ENCODE data around the gene PARP1.
A peak's percentile ranks its signal among the peaks of the same experiment; 100 is the strongest.
"Not testable (repeated sequence)": the region's sequence is repeated elsewhere in the genome, so short reads cannot be mapped to it uniquely, and the experiment has no call there.

Gene PARP1

GRCh38 chr1:226429858-226430715 lies 22.2 kb upstream of the PARP1 start:
- no peak for DNase-seq

DNA sequence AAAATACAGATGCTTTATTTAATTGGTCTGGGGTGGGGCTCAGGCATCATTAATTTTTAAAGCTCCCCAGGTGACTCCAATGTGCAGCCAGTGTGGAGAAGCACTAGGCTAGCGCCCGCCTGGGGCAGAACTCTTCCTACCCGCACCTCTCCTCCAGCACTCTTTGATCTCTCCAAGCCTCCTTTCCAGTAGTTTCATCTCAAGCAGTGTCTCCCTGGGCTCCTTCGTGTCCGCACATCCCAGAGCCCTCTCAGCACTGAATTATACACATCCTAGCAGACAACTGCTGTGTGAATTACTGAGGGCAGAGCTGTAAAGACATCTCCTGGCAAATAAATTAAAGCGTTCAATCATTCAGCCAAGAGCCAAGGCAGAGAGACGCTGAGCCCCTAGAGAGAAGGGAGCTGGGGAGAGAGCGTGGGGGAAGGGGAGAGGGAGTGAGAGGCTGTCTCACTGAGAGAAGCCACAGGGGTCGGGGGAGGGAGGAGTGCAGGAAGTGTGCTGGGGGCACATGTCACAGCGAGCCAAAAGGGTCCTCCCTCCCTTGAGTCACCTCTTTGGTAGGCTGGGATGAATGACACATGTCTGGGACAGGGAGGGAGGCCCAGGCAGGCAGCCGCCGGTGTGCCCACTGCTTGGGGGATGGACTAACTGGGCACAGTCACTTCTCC lies 21.0 kb upstream of the PARP1 start:
- DNase-seq: no peak

DNA sequence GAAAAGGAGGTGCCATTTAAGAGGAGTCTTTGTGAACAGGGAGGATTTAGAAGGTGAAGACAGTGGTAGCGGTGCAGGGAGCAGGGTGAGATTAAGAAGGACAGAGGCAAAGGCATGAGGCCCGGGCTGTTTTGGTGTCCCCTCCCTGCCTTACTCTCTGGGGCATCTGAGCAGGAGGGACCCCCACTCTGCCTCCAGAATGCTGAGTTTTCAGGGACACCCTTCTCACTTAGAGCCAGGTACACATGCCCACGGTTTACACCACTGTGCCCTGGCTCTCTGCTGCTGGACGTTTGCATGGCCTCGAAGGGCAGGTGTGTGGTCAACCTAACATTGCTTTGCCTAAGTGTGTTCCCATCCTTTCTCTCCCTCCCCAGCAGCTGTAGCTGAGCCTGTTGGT lies 20.5 kb upstream of the PARP1 start:
- no peak for DNase-seq

DNA sequence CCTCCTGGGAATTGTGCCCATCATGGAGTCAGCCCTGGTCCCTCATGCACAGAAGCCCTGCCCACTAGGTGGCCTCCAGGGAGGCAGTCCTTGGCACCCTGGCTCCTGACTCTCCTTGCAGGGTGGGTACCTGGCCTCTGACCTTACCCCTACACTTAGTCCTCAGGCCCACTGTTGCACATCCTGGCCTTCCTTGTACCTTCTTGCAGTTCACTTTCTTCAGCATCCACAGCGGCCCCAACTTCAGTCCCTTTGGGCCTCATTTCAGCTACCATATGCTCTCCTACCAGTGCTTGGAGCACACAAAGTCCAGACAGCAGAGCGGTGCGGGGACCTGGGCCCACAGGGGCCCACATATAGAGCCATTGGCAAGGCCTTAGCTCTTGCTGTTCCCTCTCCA lies 19.2 kb upstream of the PARP1 start:
- no peak for DNase-seq

GRCh38 chr1:226426395-226426794 lies 18.5 kb upstream of the PARP1 start:
- not testable (repeated sequence) for DNase-seq

- DNase-seq: no peak
These were observed 17.6 kb upstream of the PARP1 start for GRCh38 chr1:226425431-226426031.

DNA sequence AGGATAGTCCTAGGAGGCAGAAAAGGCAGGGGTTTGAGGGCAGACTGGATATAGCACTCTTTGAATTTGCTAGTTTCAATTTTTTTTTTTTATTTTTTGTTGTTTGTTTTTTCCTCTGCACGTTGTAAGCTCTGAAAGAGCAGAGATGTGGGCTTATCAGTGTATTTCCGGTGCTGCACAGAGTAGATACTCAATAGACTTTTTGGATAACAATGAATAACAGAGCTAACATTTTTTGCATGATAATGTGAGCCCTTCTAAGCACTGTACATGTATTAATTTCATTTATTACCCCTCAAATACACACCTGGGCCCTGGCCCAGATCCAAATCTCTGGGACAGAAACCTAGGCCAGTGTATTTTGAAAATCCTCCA lies 17.1 kb upstream of the PARP1 start:
- DNase-seq: no peak

GRCh38 chr1:226424221-226425003 lies 16.5 kb upstream of the PARP1 start:
- peak in 1 of 56 donors; percentile 51 for DNase-seq

DNA sequence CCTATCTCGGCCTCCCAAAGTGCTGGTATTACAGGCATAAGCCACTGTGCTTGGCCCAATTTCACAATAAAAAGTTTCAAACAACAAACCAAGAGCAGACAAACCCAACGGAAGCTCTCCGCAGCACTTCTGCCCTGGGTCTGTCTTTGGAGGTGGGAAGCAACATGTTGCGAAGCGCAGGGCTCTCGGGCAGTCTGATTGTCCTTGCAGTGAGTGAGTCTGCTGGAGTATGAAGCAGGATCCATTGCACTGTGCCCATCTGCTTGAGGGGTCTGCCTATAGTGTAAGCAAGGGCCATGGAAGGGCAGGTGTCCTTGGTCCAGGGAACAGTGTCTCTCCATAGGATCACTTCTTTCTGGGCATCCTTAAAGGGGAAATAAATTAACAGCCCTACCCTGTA lies 14.6 kb upstream of the PARP1 start:
- no peak for DNase-seq

DNA sequence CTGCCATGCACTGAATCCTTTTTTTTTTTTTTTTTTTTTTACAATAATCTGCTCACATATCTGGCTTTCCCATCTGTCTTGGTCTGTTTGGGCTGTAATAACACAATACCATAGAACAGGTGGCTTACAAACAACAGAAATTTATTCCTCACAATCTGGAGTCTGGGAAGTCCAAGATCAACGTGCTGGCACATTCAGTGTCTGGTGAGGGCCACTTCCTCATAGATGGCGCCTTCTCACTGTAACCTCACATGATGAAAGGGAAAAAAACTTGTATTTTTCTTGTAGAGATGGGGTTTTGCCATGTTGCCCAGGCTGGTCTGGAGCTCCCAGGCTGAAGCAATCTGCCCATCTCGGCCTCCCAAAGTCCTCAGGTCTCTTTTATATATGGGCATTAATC lies 13.0 kb upstream of the PARP1 start:
- no peak for DNase-seq

DNA sequence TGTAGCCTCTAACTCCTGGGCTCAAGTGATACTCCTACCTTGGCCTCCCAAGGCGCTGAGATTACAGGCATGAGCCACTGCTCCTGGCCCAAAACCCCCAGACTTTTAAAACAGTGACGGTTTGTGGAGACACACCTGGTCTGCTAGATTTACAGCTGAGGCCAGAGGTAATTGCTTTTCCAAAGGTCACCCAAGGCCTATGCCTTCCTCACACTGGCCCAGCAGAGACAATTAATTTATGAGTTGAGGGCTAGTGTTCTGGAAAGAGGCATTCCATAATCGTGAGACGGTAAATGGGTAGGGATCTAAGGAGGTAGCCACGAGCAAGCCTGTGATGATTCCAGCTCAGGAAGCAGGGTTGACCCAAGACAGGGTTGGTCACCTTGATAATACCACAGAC lies 12.4 kb upstream of the PARP1 start:
- DNase-seq: no peak

DNA sequence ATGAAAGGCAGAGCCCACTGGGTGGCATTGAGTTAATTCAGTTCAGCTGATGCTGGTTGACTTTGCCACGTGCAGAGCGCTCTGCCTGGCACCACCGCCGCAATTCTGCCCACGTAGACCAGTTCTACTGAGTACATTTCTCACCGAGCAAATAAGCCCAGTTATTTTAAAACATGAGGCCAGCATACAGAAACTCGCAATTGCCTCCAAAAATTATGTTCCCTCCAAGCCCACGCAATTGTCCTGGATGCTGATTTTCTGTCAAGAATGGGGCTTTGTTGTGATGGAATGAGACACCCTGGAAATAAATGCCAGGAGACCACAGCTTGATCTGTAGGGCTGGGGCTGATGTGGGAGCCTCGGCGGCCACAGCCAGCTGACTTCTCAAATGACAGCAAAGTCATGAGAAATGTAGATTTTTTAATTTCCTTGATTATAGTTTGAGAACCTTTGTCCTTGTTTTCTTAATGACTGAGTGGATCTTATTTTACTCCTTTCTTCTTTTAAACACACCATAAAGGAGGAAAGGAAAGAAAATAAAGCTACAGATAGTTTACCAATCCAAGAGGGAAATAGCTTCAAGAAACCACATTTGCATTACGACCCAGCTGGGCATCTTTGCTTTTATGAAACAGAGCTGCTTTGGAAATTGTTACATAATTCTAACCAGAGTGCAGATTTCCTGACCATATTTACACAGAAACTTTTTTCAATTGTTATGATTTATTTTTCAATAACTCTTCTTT lies 11.6 kb upstream of the PARP1 start:
- DNase-seq: peak in 17 of 56 donors; percentile 12 to 51 (median 24)

- no peak for DNase-seq
These were observed 10.1 kb upstream of the PARP1 start for GRCh38 chr1:226417830-226418546.

- DNase-seq: no peak
These were observed 9.5 kb upstream of the PARP1 start for GRCh38 chr1:226417350-226417749.

DNA sequence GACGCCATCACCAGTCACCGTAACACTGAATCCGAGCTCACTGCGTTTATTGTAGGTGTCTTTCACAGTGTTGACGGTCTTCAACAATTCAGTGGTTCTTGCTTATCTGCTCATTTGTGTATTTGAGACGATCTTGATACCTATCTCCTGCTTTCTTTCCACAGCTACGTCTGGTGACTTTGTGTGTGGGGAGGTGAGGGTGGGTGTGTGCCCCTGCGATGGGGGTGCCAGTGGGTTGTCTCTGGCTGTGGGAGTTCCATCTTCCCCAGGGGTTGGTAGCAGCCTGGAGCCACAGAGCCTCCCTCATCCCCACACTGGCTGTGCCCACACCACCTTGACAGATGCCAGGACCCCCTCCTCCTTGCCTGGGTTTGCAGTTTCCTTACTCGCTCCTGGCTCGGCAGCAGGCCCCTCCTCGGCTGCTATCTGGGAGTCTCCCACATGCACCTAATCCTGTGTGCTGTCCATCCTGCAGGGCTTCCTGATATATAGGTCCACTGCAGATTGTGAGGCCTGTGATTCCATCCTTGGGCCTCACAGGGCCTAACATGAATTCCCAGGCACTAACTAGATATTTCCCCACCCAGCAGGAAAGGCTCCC lies 6.3 kb upstream of the PARP1 start:
- DNase-seq: no peak

DNA sequence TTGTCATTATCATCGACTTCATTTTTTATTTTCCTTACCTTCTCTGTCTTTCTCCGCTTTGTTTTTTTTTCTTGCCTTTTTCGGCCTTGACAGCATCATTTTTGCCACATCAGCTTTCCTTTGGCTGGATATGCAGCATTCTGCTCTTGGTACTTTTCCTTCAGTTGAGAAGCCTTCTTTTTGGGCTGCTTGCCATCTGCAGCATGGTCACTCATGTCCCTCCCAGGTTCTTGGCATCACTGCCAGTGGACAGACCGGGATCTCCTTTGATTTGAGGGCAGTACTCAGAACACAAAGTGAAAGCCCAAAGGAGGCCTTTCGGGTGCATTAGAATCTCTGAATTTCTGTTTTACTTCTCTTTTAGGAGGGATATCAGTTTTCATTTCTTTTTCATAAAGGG lies 3.7 kb upstream of the PARP1 start:
- DNase-seq: peak in 11 of 56 donors; percentile 8 to 53 (median 31)

DNA sequence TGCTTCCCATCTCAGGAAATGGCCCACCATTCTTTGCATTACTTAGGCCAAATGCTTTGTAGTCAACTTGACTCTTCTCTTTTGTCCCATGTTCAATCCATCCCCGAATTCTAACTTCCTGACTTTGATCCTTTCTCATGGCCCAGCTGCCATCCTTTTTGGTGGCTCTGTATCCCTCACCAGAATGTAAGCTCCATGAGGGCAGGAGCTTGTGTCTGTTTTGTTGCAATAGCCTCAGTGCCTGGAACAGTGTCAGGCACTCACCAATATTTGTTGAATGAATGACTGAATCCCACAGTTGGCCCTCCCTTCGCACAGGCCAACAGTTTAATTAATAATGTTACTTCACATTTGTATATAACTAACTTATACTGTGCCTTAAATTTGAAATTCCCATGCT lies 3.1 kb upstream of the PARP1 start:
- no peak for DNase-seq

- no peak for DNase-seq
These were observed 1.5 kb upstream of the PARP1 start for GRCh38 chr1:226409392-226409791.

GRCh38 chr1:226408285-226409184 lies 642 bp upstream of the PARP1 start:
- no peak for DNase-seq
